ENCODE measurements around the gene MRPL2. TPM values are rescaled to one million over a fixed set of nuclear protein-coding genes. Genes with fewer than 3 reads are reported as not detected.
"Not testable (repeated sequence)": the region's sequence is repeated elsewhere in the genome, so short reads cannot be mapped to it uniquely, and the experiment has no call there.

The MRPL2 gene
- total RNA-seq, 4 donors from 2014 or later = 19.0 to 37.9 (median 27.3) TPM

DNA sequence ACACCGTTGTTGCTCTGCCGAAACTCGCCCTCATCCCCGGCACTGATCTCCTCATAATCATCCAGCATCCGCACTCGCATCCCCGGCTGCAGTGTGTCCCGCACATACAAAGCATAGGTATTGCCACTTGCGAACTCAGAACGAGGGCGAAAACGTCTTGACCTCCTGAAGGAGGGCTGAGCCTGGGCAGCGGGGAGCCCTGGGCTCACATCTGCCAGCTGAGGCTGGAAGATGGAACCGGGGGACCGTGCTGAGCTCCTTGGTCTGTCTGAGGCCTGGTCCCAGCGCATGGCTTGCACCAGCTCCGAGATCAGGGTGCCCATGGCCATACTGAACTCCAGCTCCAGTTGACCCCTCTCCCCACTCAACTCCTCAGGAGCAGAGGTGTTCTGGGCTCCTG is 8.3 kb downstream of the MRPL2 start:
- no peak for TF ChIP-seq POLR2A (IDR thresholded peaks at IDR 0.05)
- no peak overlapping the region for H3K4me3 ChIP-seq (ENCODE audit: low read depth, poor library complexity, severe bottlenecking)
- WGBS, 2 donors = 91 to 92% methylated on average over 17 of the region's 17 CpGs
- no peak for DNase-seq (ENCODE audit: low spot score in 2 of 2)
- intact Hi-C loops (cut with DNase I; ENCODE audit: low total_unique reads) = no loop called here

DNA sequence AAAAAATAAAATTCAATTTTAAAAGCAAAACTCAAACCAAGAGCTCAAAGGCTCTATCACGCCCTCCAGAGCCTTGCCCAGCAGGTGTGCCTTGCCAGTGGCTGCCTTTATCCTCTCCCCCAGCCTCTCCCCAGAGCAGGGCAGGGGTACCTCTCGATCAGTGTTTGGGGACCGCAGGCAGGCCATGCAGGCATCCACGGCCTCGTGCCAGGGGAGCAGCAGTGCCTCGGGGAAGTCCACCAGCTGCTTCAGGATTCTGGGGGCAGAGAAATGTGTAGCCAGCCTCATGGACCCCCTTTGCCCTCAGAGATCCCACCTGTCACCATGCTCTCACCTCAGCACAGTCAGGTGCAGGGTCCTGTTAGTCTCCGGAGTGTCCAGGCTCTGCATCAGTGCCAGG is 11.2 kb downstream of the MRPL2 start:
- TF ChIP-seq POLR2A (IDR thresholded peaks at IDR 0.05) = no peak
- TF ChIP-seq, protein P1, sequence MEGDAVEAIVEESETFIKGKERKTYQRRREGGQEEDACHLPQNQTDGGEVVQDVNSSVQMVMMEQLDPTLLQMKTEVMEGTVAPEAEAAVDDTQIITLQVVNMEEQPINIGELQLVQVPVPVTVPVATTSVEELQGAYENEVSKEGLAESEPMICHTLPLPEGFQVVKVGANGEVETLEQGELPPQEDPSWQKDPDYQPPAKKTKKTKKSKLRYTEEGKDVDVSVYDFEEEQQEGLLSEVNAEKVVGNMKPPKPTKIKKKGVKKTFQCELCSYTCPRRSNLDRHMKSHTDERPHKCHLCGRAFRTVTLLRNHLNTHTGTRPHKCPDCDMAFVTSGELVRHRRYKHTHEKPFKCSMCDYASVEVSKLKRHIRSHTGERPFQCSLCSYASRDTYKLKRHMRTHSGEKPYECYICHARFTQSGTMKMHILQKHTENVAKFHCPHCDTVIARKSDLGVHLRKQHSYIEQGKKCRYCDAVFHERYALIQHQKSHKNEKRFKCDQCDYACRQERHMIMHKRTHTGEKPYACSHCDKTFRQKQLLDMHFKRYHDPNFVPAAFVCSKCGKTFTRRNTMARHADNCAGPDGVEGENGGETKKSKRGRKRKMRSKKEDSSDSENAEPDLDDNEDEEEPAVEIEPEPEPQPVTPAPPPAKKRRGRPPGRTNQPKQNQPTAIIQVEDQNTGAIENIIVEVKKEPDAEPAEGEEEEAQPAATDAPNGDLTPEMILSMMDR (IDR thresholded peaks at IDR 0.05) = no peak
- DNase-seq (ENCODE audit: low spot score in 2 of 2) = no peak
- intact Hi-C loops (cut with DNase I; ENCODE audit: low total_unique reads) = no loop called here
- WGBS, 2 donors = 88 to 89% methylated on average over 6 to 7 of the region's 7 CpGs
- H3K4me3 ChIP-seq (ENCODE audit: low read depth, poor library complexity, severe bottlenecking) = no peak overlapping the region

DNA sequence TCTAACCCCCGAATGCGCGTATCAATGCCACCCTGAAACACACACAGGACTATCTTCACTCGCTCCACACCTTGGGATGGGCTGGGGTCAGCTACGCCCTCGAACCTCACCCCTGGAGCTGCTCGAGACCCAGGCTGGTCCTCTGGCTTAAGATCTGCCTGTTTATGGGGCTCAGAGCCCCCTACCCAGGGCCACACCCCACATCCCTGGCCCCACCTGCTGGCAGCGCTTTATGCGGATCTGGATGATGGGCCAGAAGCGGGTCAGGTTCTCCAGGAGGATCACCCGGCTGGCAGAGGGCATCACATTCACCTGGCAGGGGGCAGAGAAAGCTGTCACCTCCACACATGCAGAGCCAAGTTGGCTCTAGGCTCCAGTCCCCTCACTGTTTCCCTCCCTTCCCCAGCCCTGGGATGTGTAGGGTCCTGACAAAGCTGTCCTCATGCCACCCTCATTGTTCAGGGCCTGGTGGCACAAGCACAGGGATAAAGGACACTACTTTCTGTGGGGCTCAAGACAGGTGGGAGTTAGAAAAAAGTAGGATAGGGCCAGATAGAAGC is 13.8 kb downstream of the MRPL2 start:
- WGBS, 2 donors = 89% methylated on average over 11 of the region's 11 CpGs
- no peak overlapping the region for H3K4me3 ChIP-seq (ENCODE audit: low read depth, poor library complexity, severe bottlenecking)
- no peak for DNase-seq (ENCODE audit: low spot score in 2 of 2)
- TF ChIP-seq POLR2A (IDR thresholded peaks at IDR 0.05) = no peak
- TF ChIP-seq, protein P1 (IDR thresholded peaks at IDR 0.05) = no peak
- intact Hi-C loops (cut with DNase I; ENCODE audit: low total_unique reads) = no loop called here

DNA sequence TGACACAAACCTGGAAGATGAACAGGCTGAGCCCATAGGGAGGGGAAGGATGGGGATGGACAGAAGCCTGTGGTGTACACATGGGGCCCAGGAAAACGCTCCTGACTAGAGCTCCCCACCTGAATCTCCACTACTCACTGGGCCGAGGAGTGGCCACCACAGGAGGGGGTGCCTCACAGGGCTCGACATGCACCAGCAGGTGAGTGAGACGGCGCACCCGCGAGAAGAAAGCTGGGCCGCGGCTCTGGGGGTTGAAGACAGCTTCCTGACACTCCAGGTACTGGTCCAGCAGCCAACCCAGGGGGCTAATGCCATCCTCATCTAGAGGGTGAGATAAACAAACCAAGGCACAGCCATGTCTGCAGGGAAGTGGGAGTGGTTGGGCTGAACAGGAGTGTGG is 15.9 kb downstream of the MRPL2 start:
- no peak for TF ChIP-seq POLR2A (IDR thresholded peaks at IDR 0.05)
- TF ChIP-seq, protein P1 (IDR thresholded peaks at IDR 0.05) = no peak
- 92 to 94% methylated on average over 9 of the region's 9 CpGs for WGBS, 2 donors
- DNase-seq (ENCODE audit: low spot score in 2 of 2) = no peak
- intact Hi-C loops (cut with DNase I; ENCODE audit: low total_unique reads) = no loop called here
- no peak overlapping the region for H3K4me3 ChIP-seq (ENCODE audit: low read depth, poor library complexity, severe bottlenecking)

DNA sequence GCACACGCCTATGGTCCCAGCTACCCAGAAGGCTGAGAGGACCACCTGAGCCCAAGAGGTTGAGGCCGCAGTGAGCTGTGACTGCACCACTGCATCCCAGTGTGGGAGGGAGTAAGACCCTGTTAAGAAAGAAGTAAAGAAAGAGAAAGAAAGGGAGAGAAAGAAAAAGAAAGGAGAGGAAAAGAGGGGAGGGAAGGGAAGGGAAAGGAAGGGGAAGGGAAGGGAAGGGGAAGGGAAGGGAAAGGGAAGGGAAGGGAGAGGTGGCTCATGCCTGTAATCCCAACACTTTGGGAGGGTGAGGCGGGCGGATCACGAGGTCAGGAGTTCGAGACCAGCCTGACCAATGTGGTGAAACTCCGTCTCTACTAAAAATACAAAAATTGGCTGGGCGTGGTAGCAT is 17.8 kb downstream of the MRPL2 start:
- DNase-seq (ENCODE audit: low spot score in 2 of 2); intact Hi-C loops (cut with DNase I; ENCODE audit: low total_unique reads); H3K4me3 ChIP-seq (ENCODE audit: low read depth, poor library complexity, severe bottlenecking): not testable (repeated sequence)
- 92 to 96% methylated on average over 8 of the region's 8 CpGs for WGBS, 2 donors

DNA sequence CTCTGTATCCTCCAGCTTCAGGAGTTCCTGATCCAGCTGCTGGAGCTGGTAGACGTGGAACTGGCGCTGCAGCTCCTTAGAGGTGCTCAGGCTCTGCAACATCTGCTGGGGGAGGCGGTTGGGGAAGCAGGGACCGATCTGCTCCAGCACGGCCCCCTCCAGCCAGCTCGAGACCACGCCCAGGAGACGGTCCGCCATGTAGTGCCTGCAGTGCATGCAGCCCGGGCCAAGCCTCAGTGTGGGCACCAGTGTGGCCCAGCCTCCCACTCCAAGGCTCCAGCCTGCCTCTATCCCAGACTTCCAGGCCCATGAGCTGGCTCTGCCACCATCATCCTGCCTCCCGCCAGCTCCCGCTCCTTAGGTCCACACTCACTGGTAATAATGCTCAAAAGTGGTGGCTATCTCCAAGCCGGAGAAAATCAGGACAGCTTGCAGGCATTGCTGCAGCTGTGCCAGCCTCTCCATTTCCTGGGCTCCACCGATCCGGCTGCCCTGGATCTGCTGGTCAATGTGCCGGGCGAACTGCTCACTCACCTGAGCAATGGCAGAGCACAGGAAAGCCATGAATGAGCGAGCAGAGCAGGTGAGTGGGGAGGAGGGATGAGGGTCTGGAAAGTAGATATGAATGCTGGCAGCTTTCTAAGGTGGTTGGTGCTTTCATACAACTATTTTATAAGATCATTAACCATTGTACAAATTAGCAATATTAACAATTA is 18.5 kb downstream of the MRPL2 start:
- TF ChIP-seq, protein P1 (IDR thresholded peaks at IDR 0.05) = no peak
- no peak for TF ChIP-seq POLR2A (IDR thresholded peaks at IDR 0.05)
- 90 to 96% methylated on average over 17 to 18 of the region's 18 CpGs for WGBS, 2 donors
- H3K4me3 ChIP-seq (ENCODE audit: low read depth, poor library complexity, severe bottlenecking) = no peak overlapping the region
- no peak for DNase-seq (ENCODE audit: low spot score in 2 of 2)
- intact Hi-C loops (cut with DNase I; ENCODE audit: low total_unique reads) = no loop called here

DNA sequence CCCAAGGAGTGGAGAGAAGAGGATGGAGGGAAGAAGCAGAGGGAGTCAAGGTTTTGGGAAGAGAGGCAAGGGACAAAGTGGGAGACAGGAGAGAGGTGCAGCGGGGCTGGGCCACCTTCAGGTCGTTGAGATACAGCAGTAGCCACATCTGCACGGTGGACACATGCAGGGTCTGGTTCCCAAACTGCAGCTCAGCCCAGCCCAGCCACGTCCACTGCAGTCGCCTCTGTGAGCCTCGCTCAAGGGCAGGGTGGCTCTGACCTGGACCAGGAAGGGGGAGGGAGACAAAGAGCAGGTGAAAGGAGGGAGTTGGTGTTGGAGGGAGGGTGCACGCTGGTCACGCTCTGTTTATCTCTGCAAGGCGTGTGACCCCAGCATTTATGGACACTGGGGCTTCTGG is 20.5 kb downstream of the MRPL2 start:
- no peak overlapping the region for H3K4me3 ChIP-seq (ENCODE audit: low read depth, poor library complexity, severe bottlenecking)
- intact Hi-C loops (cut with DNase I; ENCODE audit: low total_unique reads) = no loop called here
- 82 to 84% methylated on average over 9 of the region's 9 CpGs for WGBS, 2 donors
- no peak for TF ChIP-seq POLR2A (IDR thresholded peaks at IDR 0.05)
- TF ChIP-seq, protein P1 (IDR thresholded peaks at IDR 0.05) = no peak
- no peak for DNase-seq (ENCODE audit: low spot score in 2 of 2)
